HepG2 (cell line): ENCODE measurements around the gene AKAP9. TPM values are rescaled to one million over a fixed set of nuclear protein-coding genes. Genes with fewer than 3 reads are reported as not detected.

ENCODE experiments used
- ATAC-seq: fragments of 200-7000 bp; cut with Tn5 transposase; 3 replicates; pipeline ENCODE4 v1.9.1; 2020; ENCODE audit warnings: mild to moderate bottlenecking, moderate library complexity
- BruUV-seq: library from RNA; stranded (reverse); fragments of 400-500 nt; replicated peaks from 2 replicates; lab custom pipeline; 2021; lab: Mats Ljungman, UMichigan
- CTCF ChIA-PET: fragments of 300-600 bp; formaldehyde crosslinking; extraction: SDS; loops from one replicate; lab custom pipeline; 2021; ENCODE audit warnings: low total read pairs, inconsistent platforms, low intra/inter-chr PET ratio; lab: Yijun Ruan, JAX
- POLR2A ChIA-PET: fragments of 350-600 bp; sonication (Branson Sonifier 250); formaldehyde crosslinking; loops from one replicate; lab custom pipeline; 2020; ENCODE audit warnings: antibody characterized with exemption, inconsistent platforms; lab: Yijun Ruan, JAX
- DNase-seq: peaks from one replicate; pipeline ENCODE4 v3.0.0-alpha.2; 2015; ENCODE audit warnings: low spot score
- FAIRE-seq: peaks from 3 replicates; lab custom pipeline; 2011; peaks lifted over from hg19 to GRCh38; lab: Jason Lieb, UNC
- H2AFZ ChIP-seq: one replicate; pipeline ENCODE4 v1.6.1; 2011; ENCODE audit warnings: low read length, inconsistent platforms
- H3K27ac ChIP-seq: fragments of 300-600 bp; 3 replicates; pipeline ENCODE4 v1.8.0; 2011; ENCODE audit warnings: mixed run types, mild to moderate bottlenecking, mixed read lengths, low read length, inconsistent platforms; ENCODE audit not compliant: insufficient read depth; ENCODE audit errors: extremely low read length
- H3K27me3 ChIP-seq, 2 experiments: fragments of 200-600 bp in 1 of 2; 2 replicates in 1 of 2; 3 replicates in 1 of 2; pipeline versions ENCODE4 v1.6.0 to v1.8.0; 2011; ENCODE audit warnings: low read length in 2 of 2, mild to moderate bottlenecking in 2 of 2, moderate library complexity in 2 of 2, inconsistent platforms in 1 of 2; ENCODE audit not compliant: insufficient read depth in 2 of 2, control insufficient read depth in 1 of 2
- H3K36me3 ChIP-seq, 2 experiments: fragments of 200-600 bp in 1 of 2; replicated peaks in 1 of 2; 2 replicates in 1 of 2; 3 replicates in 1 of 2; pipeline versions ENCODE4 v1.5.1 to v1.8.0; 2011; ENCODE audit warnings: low read length in 2 of 2, inconsistent platforms in 1 of 2; ENCODE audit not compliant: insufficient read depth in 2 of 2, control insufficient read depth in 1 of 2
- H3K4me1 ChIP-seq: 2 replicates; pipeline ENCODE4 v1.5.1; 2012; ENCODE audit warnings: low read length, inconsistent platforms; ENCODE audit not compliant: insufficient read depth
- H3K4me2 ChIP-seq: 2 replicates; pipeline ENCODE4 v1.6.0; 2011; ENCODE audit warnings: low read depth, low read length, inconsistent platforms
- H3K4me3 ChIP-seq, 3 experiments: fragments of 200-600 bp in 1 of 3; sonication (generic), shearing (Covaris generic) in 1 of 3; replicated peaks in 1 of 3; 2 replicates each; pipeline ENCODE4 v1.5.1; 2011 to 2016; ENCODE audit warnings: low read length in 3 of 3, inconsistent platforms in 2 of 3, low read depth in 2 of 3, mild to moderate bottlenecking in 2 of 3, control low read depth in 1 of 3, mixed read lengths in 1 of 3; ENCODE audit not compliant: insufficient read depth in 1 of 3
- H3K79me2 ChIP-seq: one replicate; pipeline ENCODE4 v1.6.1; 2011; ENCODE audit warnings: low read length, inconsistent platforms; ENCODE audit not compliant: insufficient read depth
- H3K9ac ChIP-seq: 2 replicates; pipeline ENCODE4 v1.6.0; 2011; ENCODE audit warnings: mild to moderate bottlenecking, low read depth, low read length, inconsistent platforms; ENCODE audit not compliant: insufficient read depth
- H3K9me3 ChIP-seq: 2 replicates; pipeline ENCODE4 v1.5.1; 2012; ENCODE audit warnings: mild to moderate bottlenecking, low read length
- H4K20me1 ChIP-seq: 2 replicates; pipeline ENCODE4 v1.6.0; 2011; ENCODE audit warnings: inconsistent platforms, mild to moderate bottlenecking, low read length, moderate library complexity; ENCODE audit not compliant: insufficient read depth
- ATF7 ChIP-seq, 2 experiments: fragments of 450-650 bp in 1 of 2; sonication (generic) in 1 of 2; formaldehyde crosslinking in 1 of 2; IDR thresholded peaks; 2 replicates each; pipeline versions ENCODE4 v1.4.0 to v1.6.1; 2016 to 2020; ENCODE audit warnings: antibody characterized with exemption in 1 of 2, mild to moderate bottlenecking in 1 of 2, missing genetic modification reagents in 1 of 2
- ELF4 ChIP-seq: sonication (generic); formaldehyde crosslinking; IDR thresholded peaks from 2 replicates; pipeline ENCODE4 v1.5.0; 2020; ENCODE audit warnings: missing genetic modification reagents, mild to moderate bottlenecking, moderate library complexity, borderline replicate concordance
- FOXO1 ChIP-seq: sonication (generic); formaldehyde crosslinking; IDR thresholded peaks from 2 replicates; pipeline ENCODE4 v1.4.0; 2020; ENCODE audit warnings: missing genetic modification reagents
- HNF1B ChIP-seq: sonication (generic); formaldehyde crosslinking; IDR thresholded peaks from 2 replicates; pipeline ENCODE4 v1.5.1; 2020; ENCODE audit warnings: mild to moderate bottlenecking, moderate library complexity, missing genetic modification reagents
- MAF1 ChIP-seq: sonication (generic); formaldehyde crosslinking; IDR thresholded peaks from 2 replicates; pipeline ENCODE4 v1.5.0; 2020; ENCODE audit warnings: missing genetic modification reagents, borderline replicate concordance
- MTF1 ChIP-seq: sonication (generic); formaldehyde crosslinking; IDR thresholded peaks from 2 replicates; pipeline ENCODE4 v1.5.0; 2020; ENCODE audit warnings: missing genetic modification reagents
- NBN ChIP-seq: fragments of 450-650 bp; conservative IDR thresholded peaks from 2 replicates; pipeline ENCODE4 v1.6.1; 2017
- NFATC3 ChIP-seq: sonication (generic); formaldehyde crosslinking; IDR thresholded peaks from 2 replicates; pipeline ENCODE4 v1.5.1; 2020; ENCODE audit warnings: mild to moderate bottlenecking, missing genetic modification reagents
- SPEN ChIP-seq: sonication (generic); formaldehyde crosslinking; IDR thresholded peaks from 2 replicates; pipeline ENCODE4 v1.5.1; 2020; ENCODE audit warnings: low read depth, mild to moderate bottlenecking, missing genetic modification reagents
- TBX3 ChIP-seq: fragments of 450-650 bp; IDR thresholded peaks from 2 replicates; pipeline ENCODE4 v1.6.1; 2017; ENCODE audit warnings: antibody characterized with exemption, mild to moderate bottlenecking, inconsistent platforms, borderline replicate concordance
- ZFAT ChIP-seq: sonication (generic); formaldehyde crosslinking; conservative IDR thresholded peaks from 2 replicates; pipeline ENCODE4 v1.8.1; 2023; ENCODE audit warnings: missing genetic modification reagents, inconsistent platforms
- ZNF292 ChIP-seq: sonication (generic); formaldehyde crosslinking; IDR thresholded peaks from 2 replicates; pipeline ENCODE4 v1.8.1; 2022; ENCODE audit warnings: mild to moderate bottlenecking, low read depth, missing genetic modification reagents, borderline replicate concordance
- ZNF496 ChIP-seq: sonication (generic); formaldehyde crosslinking; IDR thresholded peaks from 2 replicates; pipeline ENCODE4 v1.8.1; 2023; ENCODE audit warnings: mild to moderate bottlenecking, moderate library complexity, missing genetic modification reagents; ENCODE audit not compliant: insufficient replicate concordance
- ZNF737 ChIP-seq: sonication (generic); formaldehyde crosslinking; IDR thresholded peaks from 2 replicates; pipeline ENCODE4 v1.5.0; 2020; ENCODE audit warnings: missing genetic modification reagents, mild to moderate bottlenecking, borderline replicate concordance
- WGBS: methylation state at CpG from one replicate; pipeline ENCODE4 v1.1.6; 2017; ENCODE audit warnings: low lambda C conversion rate; 5-methylcytosine and 5-hydroxymethylcytosine counted together
- in situ Hi-C: cut with HindIII; loops from 2 replicates; pipeline ENCODE4 v1.10.0; 2017; ENCODE audit warnings: low pct_unique_long_range_greater_than_20kb; ENCODE audit not compliant: extremely low pct_ligation_motif_present
- intact Hi-C: fragments of 100-400 bp; cut with micrococcal nuclease; formaldehyde crosslinking; loops from one replicate; pipeline ENCODE4 v1.10.0; 2022; ENCODE audit not compliant: unreplicated experiment
- polyA plus RNA-seq, 8 experiments: library from polyadenylated mRNA; depleted of rRNA in 3 of 8; stranded (reverse) in 7 of 8; unstranded in 1 of 8; fragments of >200 nt; fragmentation: Illumina TruSeq in 4 of 8; extraction: Trizol in 4 of 8; gene quantifications; 2 replicates each; pipeline versions ENCODE4 v1.2.1 to v1.2.3, GENCODE V29; 2011 to 2016; ENCODE audit warnings: low read depth in 4 of 8, missing spikeins in 1 of 8, mixed read lengths in 1 of 8; ENCODE audit not compliant: insufficient read depth in 1 of 8
- total RNA-seq, 5 experiments: library from RNA; depleted of rRNA; stranded (reverse); fragments of >200 nt; fragmentation: Illumina TruSeq; extraction: Trizol; gene quantifications; 2 replicates each; pipeline ENCODE4 v1.2.3, GENCODE V29; 2016; ENCODE audit warnings: low read depth in 1 of 5

AKAP9 gene
- total and polyA plus RNA-seq, 2 of the 13 experiments (the other 11 are each of a cell fraction or from before 2014, with no cell fraction given), result 27.6 to 33.1 TPM

GRCh38 chr7:92095380-92095779 lies 154.7 kb downstream of the AKAP9 start:
- H3K4me3 ChIP-seq, result no peak overlapping the region
- DNase-seq, result no peak
- TF ChIP-seq MAF1 (CRISPR knock-in tag), result no peak
- TF ChIP-seq MTF1 (CRISPR knock-in tag), result no peak
- TF ChIP-seq SPEN (CRISPR knock-in tag), result no peak
- TF ChIP-seq ATF7 (IDR thresholded peaks at IDR 0.05), result no peak
- no peak for TF ChIP-seq ATF7 (CRISPR knock-in tag; IDR thresholded peaks at IDR 0.05)
- TF ChIP-seq ELF4 (CRISPR knock-in tag), result no peak
- TF ChIP-seq ZNF292, result no peak
- TF ChIP-seq HNF1B (CRISPR knock-in tag), result no peak
- TF ChIP-seq NBN, result no peak
- no peak for TF ChIP-seq ZNF737 (CRISPR knock-in tag)
- TF ChIP-seq ZNF496 (CRISPR knock-in tag), result no peak
- TF ChIP-seq ZFAT (CRISPR knock-in tag), result no peak
- no peak for TF ChIP-seq NFATC3
- TF ChIP-seq FOXO1 (CRISPR knock-in tag), result no peak
- TF ChIP-seq TBX3, result no peak
- TF ChIP-seq, all 625 proteins: peak for 0
- intact Hi-C loops, result no loop called here
- BruUV-seq, result no TSS peak
- POLR2A ChIA-PET, result no interaction called here
- Histone ChIP-seq H3K4me2 (no peak overlapping the region), H3K36me3 (peaks cover 20 to 48% of the 10 kb centered on the region in 2 experiments), H3K9me3 (no peaks in the 10 kb centered on the region), H2AFZ (no peak overlapping the region), H3K27me3 (no peaks in the 10 kb centered on the region), H3K27ac (no peak overlapping the region), H3K79me2 (no peaks in the 10 kb centered on the region), H3K4me1 (no peaks in the 10 kb centered on the region), H3K9ac (no peak overlapping the region), H4K20me1 (no peaks in the 10 kb centered on the region)
- FAIRE-seq (no peak), ATAC-seq (no peak)
- 89% methylated on average over 1 of the region's 1 CpG for WGBS
- CTCF ChIA-PET, result no interaction called here
- in situ Hi-C loops, result no loop called here
